Esophagus muscularis mucosa (tissue), 4 donors: Measurements from ENCODE around the gene RPS6KC1.

ENCODE experiments used
- CTCF ChIP-seq, 3 experiments: fragments of 200-600 bp in 2 of 3; fragments of 450-650 bp in 1 of 3; sonication (generic) in 2 of 3; IDR thresholded peaks; one replicate each; pipeline ENCODE4 v1.5.1; 2017 to 2019; ENCODE audit warnings: antibody characterized with exemption in 3 of 3, mild to moderate bottlenecking in 2 of 3, moderate library complexity in 1 of 3
- EP300 ChIP-seq: sonication (generic); formaldehyde crosslinking; IDR thresholded peaks from one replicate; pipeline ENCODE4 v1.6.1; 2017; ENCODE audit warnings: antibody characterized with exemption
- POLR2A ChIP-seq: fragments of 450-650 bp; IDR thresholded peaks from one replicate; pipeline ENCODE4 v1.6.1; 2017; ENCODE audit warnings: antibody characterized with exemption, moderate library complexity, mild to moderate bottlenecking, low read depth
- POLR2AphosphoS5 ChIP-seq, 2 donors: sonication (generic); formaldehyde crosslinking; IDR thresholded peaks; one replicate each; pipeline ENCODE4 v1.6.1; 2017; ENCODE audit warnings: antibody characterized with exemption in 2 of 2

GRCh38 chr1:213279410-213279809 is 228.4 kb downstream of the RPS6KC1 start:
- no peak for TF ChIP-seq CTCF (IDR thresholded peaks at IDR 0.05)
- no peak for TF ChIP-seq EP300
- no peak for TF ChIP-seq POLR2AphosphoS5 (IDR thresholded peaks at IDR 0.05)
- TF ChIP-seq POLR2A, result no peak
